ENCODE data around the gene CRLF2.
A peak's percentile ranks its signal among the peaks of the same experiment; 100 is the strongest.

CRLF2 gene

DNA sequence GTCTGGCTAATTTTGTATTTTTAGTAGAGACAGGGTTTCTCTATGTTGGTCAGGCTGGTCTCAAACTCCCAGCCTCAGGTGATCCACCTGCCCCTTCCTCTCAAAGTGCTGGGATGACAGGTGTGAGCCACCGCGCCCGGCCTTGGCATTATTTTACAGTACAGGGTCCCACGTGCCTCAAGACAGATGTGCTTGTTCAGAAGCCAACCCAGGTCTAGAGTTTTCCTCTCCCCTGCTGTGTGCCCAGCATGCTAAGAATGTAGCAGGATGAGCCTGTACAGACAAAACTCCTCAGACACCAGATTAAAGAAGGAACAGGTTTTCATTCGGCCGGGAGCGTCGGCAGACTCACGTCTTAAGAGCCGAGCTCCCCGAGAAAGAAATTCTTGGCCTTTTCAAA, 42.2 kb downstream of the CRLF2 start:
- H3K27me3 Mint-ChIP-seq (ENCODE audit: low read depth) = peaks cover 23% of the 10 kb centered on the region
- H3K4me3 Mint-ChIP-seq = no peak overlapping the region
- H3K36me3 Mint-ChIP-seq (ENCODE audit: low read depth) = no peaks in the 10 kb centered on the region
- no peak for TF ChIP-seq CTCF (IDR thresholded peaks at IDR 0.05; ENCODE audit: unreplicated experiment in 3 of 3)
- peaks cover 12% of the 10 kb centered on the region for H3K4me1 Mint-ChIP-seq
- no peaks in the 10 kb centered on the region for H3K9me3 Mint-ChIP-seq
- peak overlapping the region in 1 of 3 experiments; percentile 11 for H3K27ac Mint-ChIP-seq

- TF ChIP-seq CTCF (IDR thresholded peaks at IDR 0.05; ENCODE audit: unreplicated experiment in 3 of 3) = no peak
- Mint-ChIP-seq H3K4me1 (peaks cover 12% of the 10 kb centered on the region), H3K36me3 (ENCODE audit: low read depth) (no peaks in the 10 kb centered on the region), H3K27ac (no peak overlapping the region), H3K27me3 (ENCODE audit: low read depth) (peaks cover 26% of the 10 kb centered on the region), H3K4me3 (no peak overlapping the region), H3K9me3 (no peaks in the 10 kb centered on the region)
Observed at GRCh38 chrX:1169189-1169588, 43.3 kb downstream of the CRLF2 start.

- TF ChIP-seq CTCF (IDR thresholded peaks at IDR 0.05; ENCODE audit: unreplicated experiment in 3 of 3) = no peak
- H3K27me3 Mint-ChIP-seq (ENCODE audit: low read depth) = peaks cover 38% of the 10 kb centered on the region
- H3K36me3 Mint-ChIP-seq (ENCODE audit: low read depth) = no peaks in the 10 kb centered on the region
- H3K27ac Mint-ChIP-seq = no peak overlapping the region
- H3K4me1 Mint-ChIP-seq = peaks cover 12% of the 10 kb centered on the region
- H3K9me3 Mint-ChIP-seq = no peaks in the 10 kb centered on the region
- no peak overlapping the region for H3K4me3 Mint-ChIP-seq
Observed at GRCh38 chrX:1167918-1168481, 44.4 kb downstream of the CRLF2 start.

DNA sequence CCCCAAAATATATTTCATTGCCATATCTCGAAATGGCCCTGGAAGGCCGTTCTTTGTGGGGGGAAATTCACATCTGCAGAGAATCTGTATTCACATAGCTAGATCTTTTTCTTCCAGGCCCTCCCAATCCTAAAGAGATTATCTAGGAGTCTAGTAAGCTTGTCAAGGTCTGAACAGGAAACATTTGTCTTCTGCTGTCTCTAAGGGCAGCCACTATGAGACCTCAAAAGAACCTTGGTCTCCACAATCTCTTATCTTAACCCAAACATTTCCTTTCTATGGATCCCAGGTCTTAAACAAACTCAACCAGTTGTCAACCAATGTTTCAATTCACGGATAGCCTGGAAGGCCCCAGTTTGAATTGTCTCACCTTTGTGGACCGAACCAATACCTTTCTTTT, 45.0 kb downstream of the CRLF2 start:
- peaks cover 12% of the 10 kb centered on the region for H3K4me1 Mint-ChIP-seq
- no peak overlapping the region for H3K4me3 Mint-ChIP-seq
- no peaks in the 10 kb centered on the region for H3K36me3 Mint-ChIP-seq (ENCODE audit: low read depth)
- H3K9me3 Mint-ChIP-seq = no peaks in the 10 kb centered on the region
- H3K27me3 Mint-ChIP-seq (ENCODE audit: low read depth) = peaks cover 38% of the 10 kb centered on the region
- H3K27ac Mint-ChIP-seq = no peak overlapping the region
- TF ChIP-seq CTCF (IDR thresholded peaks at IDR 0.05; ENCODE audit: unreplicated experiment in 3 of 3) = no peak

GRCh38 chrX:1165535-1166196, 46.8 kb downstream of the CRLF2 start:
- Mint-ChIP-seq H3K4me3 (peak overlapping the region in 1 of 3 experiments; percentile 45), H3K27ac (no peak overlapping the region), H3K4me1 (peaks cover 10% of the 10 kb centered on the region), H3K36me3 (ENCODE audit: low read depth) (no peaks in the 10 kb centered on the region), H3K9me3 (no peaks in the 10 kb centered on the region), H3K27me3 (ENCODE audit: low read depth) (peaks cover 31% of the 10 kb centered on the region)
- TF ChIP-seq CTCF (IDR thresholded peaks at IDR 0.05; ENCODE audit: unreplicated experiment in 3 of 3) = no peak

All from nephron (organoid).